GM19239 (cell line): Measurements from ENCODE around the gene SNX15.

ENCODE experiments used
- DNase-seq: peaks from one replicate; pipeline ENCODE4 v3.0.0; 2011; ENCODE audit warnings: low spot score; ENCODE audit not compliant: insufficient read length
- FAIRE-seq: peaks from 2 replicates; lab custom pipeline; 2011; peaks lifted over from hg19 to GRCh38; lab: Jason Lieb, UNC

SNX15 gene

GRCh38 chr11:65051398-65051858, 24.2 kb downstream of the SNX15 start:
- no peak for FAIRE-seq
- no peak for DNase-seq

- DNase-seq, result no peak
Measured at GRCh38 chr11:65053827-65054508, 26.7 kb downstream of the SNX15 start.

GRCh38 chr11:65055538-65055937, 28.3 kb downstream of the SNX15 start:
- FAIRE-seq (no peak), DNase-seq (no peak)

More at GRCh38 chr11:65053827-65054508, 26.7 kb downstream of the SNX15 start:
- peak; percentile 14 for FAIRE-seq

- DNase-seq (no peak), FAIRE-seq (no peak)
Measured at GRCh38 chr11:65056999-65057398, 29.8 kb downstream of the SNX15 start.

- no peak for DNase-seq
- no peak for FAIRE-seq
Measured at GRCh38 chr11:65057526-65057925, 30.3 kb downstream of the SNX15 start.

GRCh38 chr11:65058012-65058411, 30.8 kb downstream of the SNX15 start:
- FAIRE-seq (no peak), DNase-seq (no peak)

- FAIRE-seq (no peak), DNase-seq (no peak)
Measured at GRCh38 chr11:65058419-65059054, 31.3 kb downstream of the SNX15 start, which contains the start of gene NAALADL1. NAALADL1 (minus strand) TSS chr11:65058553; CDS start chr11:65058521, 32 bp downstream.

- FAIRE-seq (no peak), DNase-seq (no peak)
Measured at GRCh38 chr11:65059523-65059922, 32.3 kb downstream of the SNX15 start.

GRCh38 chr11:65059959-65060824, 33.0 kb downstream of the SNX15 start:
- DNase-seq (no peak), FAIRE-seq (no peak)

GRCh38 chr11:65060913-65061408, 33.7 kb downstream of the SNX15 start:
- DNase-seq, result no peak
- FAIRE-seq, result no peak

GRCh38 chr11:65063532-65063931, 36.3 kb downstream of the SNX15 start:
- no peak for FAIRE-seq
- no peak for DNase-seq

GRCh38 chr11:65064847-65065240, 37.6 kb downstream of the SNX15 start:
- DNase-seq (no peak), FAIRE-seq (no peak)

- DNase-seq (no peak), FAIRE-seq (no peak)
Measured at GRCh38 chr11:65065851-65066250, 38.6 kb downstream of the SNX15 start.

GRCh38 chr11:65066315-65066714, 39.1 kb downstream of the SNX15 start:
- FAIRE-seq (no peak), DNase-seq (no peak)

GRCh38 chr11:65066805-65067291, 39.6 kb downstream of the SNX15 start:
- FAIRE-seq (no peak), DNase-seq (no peak)

- DNase-seq (no peak), FAIRE-seq (no peak)
Measured at GRCh38 chr11:65067446-65067845, 40.2 kb downstream of the SNX15 start.

- FAIRE-seq (no peak), DNase-seq (no peak)
Measured at GRCh38 chr11:65069217-65069616, 42.0 kb downstream of the SNX15 start.

- no peak for DNase-seq
- FAIRE-seq, result no peak
Measured at GRCh38 chr11:65071907-65072630, 44.8 kb downstream of the SNX15 start.

GRCh38 chr11:65072631-65072966, 45.4 kb downstream of the SNX15 start:
- no peak for FAIRE-seq

GRCh38 chr11:65077451-65077850, 50.2 kb downstream of the SNX15 start:
- FAIRE-seq, result no peak
- DNase-seq, result no peak

More at GRCh38 chr11:65072631-65072966, 45.4 kb downstream of the SNX15 start:
- DNase-seq, result no peak
